Measurements from ENCODE around the gene SLC38A4. TPM values are rescaled to one million over a fixed set of nuclear protein-coding genes. Genes with fewer than 3 reads are reported as not detected.

Gene SLC38A4
- total and polyA plus RNA-seq, 2 of the 8 experiments (the other 6 are each of a cell fraction or from before 2014, with no cell fraction given) = 6.7 to 15.4 TPM

- TF ChIP-seq ATF2 (IDR thresholded peaks at IDR 0.05; ENCODE audit: low read length) = no peak
These were observed 22.3 kb downstream of the SLC38A4 start (continued) for GRCh38 chr12:46803517-46803916.
